CD4-positive, alpha-beta T cell (primary cell): ENCODE data around the gene RAPGEF1. TPM values are rescaled to one million over a fixed set of nuclear protein-coding genes. Genes with fewer than 3 reads are reported as not detected.

Source experiments
- ATAC-seq: fragments of 200-7000 bp; cut with Tn5 transposase; one replicate; pipeline ENCODE4 v1.10.0; 2022; ENCODE audit warnings: mild to moderate bottlenecking; ENCODE audit not compliant: poor library complexity
- CTCF ChIA-PET: fragments of 350-600 bp; sonication (Branson Sonifier 250); formaldehyde crosslinking; loops from one replicate; lab custom pipeline; 2021; ENCODE audit warnings: antibody characterized with exemption, inconsistent platforms; lab: Charles Lee
- POLR2A ChIA-PET: fragments of 350-600 bp; sonication (Branson Sonifier 250); formaldehyde crosslinking; loops from one replicate; lab custom pipeline; 2021; ENCODE audit warnings: antibody characterized with exemption, inconsistent platforms; lab: Charles Lee
- DNase-seq, 14 experiments: peaks; one replicate each; pipeline ENCODE4 v3.0.0-alpha.2; 2013 to 2020; ENCODE audit warnings: mixed read lengths in 2 of 14
- H3K27ac ChIP-seq, 2 donors: one replicate each; pipeline versions ENCODE4 v1.5.1 to v1.7.0; 2013; ENCODE audit warnings: low read length in 2 of 2, low read depth in 1 of 2, mild to moderate bottlenecking in 1 of 2
- H3K27me3 ChIP-seq, 2 experiments: 1 replicate in 1 of 2; 2 replicates in 1 of 2; pipeline versions ENCODE4 v1.6.1 to v1.7.0; 2013; ENCODE audit warnings: low read length in 2 of 2, control low read depth in 1 of 2, mild to moderate bottlenecking in 1 of 2, moderate library complexity in 1 of 2; ENCODE audit not compliant: insufficient read depth in 2 of 2, control insufficient read depth in 1 of 2
- H3K36me3 ChIP-seq: one replicate; pipeline ENCODE4 v1.6.1; 2013; ENCODE audit warnings: low read length, control low read depth; ENCODE audit not compliant: insufficient read depth
- H3K4me1 ChIP-seq: one replicate; pipeline ENCODE4 v1.6.1; 2013; ENCODE audit warnings: low read length, control low read depth; ENCODE audit not compliant: insufficient read depth
- H3K4me3 ChIP-seq: one replicate; pipeline ENCODE4 v1.5.1; 2013; ENCODE audit warnings: mild to moderate bottlenecking, low read length, moderate library complexity
- H3K9me3 ChIP-seq, 2 experiments: 1 replicate in 1 of 2; 2 replicates in 1 of 2; pipeline versions ENCODE4 v1.6.1 to v1.7.0; 2013; ENCODE audit warnings: low read length in 2 of 2, mild to moderate bottlenecking in 2 of 2, control low read depth in 1 of 2, moderate library complexity in 1 of 2; ENCODE audit not compliant: control insufficient read depth in 1 of 2, insufficient read depth in 1 of 2
- H3K27ac Mint-ChIP-seq: one replicate; pipeline ENCODE4 v1.8.0; 2020; ENCODE audit warnings: mixed read lengths
- H3K27me3 Mint-ChIP-seq: one replicate; pipeline ENCODE4 v1.8.0; 2021; ENCODE audit warnings: mixed read lengths
- H3K36me3 Mint-ChIP-seq: one replicate; pipeline ENCODE4 v1.8.0; 2021; ENCODE audit warnings: low read depth, mixed read lengths
- H3K4me1 Mint-ChIP-seq: one replicate; pipeline ENCODE4 v1.8.0; 2021; ENCODE audit warnings: low read depth, mixed read lengths
- H3K4me3 Mint-ChIP-seq: one replicate; pipeline ENCODE4 v1.8.0; 2020; ENCODE audit warnings: mild to moderate bottlenecking, mixed read lengths
- H3K9me3 Mint-ChIP-seq: one replicate; pipeline ENCODE4 v1.8.0; 2020; ENCODE audit warnings: mixed read lengths
- intact Hi-C, 2 experiments: fragments of 100-400 bp; cut with DNase I in 1 of 2; cut with micrococcal nuclease in 1 of 2; formaldehyde crosslinking; loops; one replicate each; pipeline versions ENCODE4 v1.15.1 to v1.9.0; 2023 to 2025; cut with DNase I, micrococcal nuclease
- total RNA-seq, 174 experiments: library from RNA in 2 of 174; stranded (reverse) in 2 of 174; gene quantifications; one replicate each; pipeline ENCODE4 v1.2.3 and lab custom pipeline; 2021 to 2026
- TF ChIP-seq, protein P1 (sequence below): fragments of 200-600 bp; IDR thresholded peaks from one replicate; pipeline ENCODE4 v1.8.0; 2022; ENCODE audit warnings: antibody characterized with exemption, mild to moderate bottlenecking

Gene RAPGEF1
- total RNA-seq, 2 experiments from 2014 or later = 130 to 134 TPM

DNA sequence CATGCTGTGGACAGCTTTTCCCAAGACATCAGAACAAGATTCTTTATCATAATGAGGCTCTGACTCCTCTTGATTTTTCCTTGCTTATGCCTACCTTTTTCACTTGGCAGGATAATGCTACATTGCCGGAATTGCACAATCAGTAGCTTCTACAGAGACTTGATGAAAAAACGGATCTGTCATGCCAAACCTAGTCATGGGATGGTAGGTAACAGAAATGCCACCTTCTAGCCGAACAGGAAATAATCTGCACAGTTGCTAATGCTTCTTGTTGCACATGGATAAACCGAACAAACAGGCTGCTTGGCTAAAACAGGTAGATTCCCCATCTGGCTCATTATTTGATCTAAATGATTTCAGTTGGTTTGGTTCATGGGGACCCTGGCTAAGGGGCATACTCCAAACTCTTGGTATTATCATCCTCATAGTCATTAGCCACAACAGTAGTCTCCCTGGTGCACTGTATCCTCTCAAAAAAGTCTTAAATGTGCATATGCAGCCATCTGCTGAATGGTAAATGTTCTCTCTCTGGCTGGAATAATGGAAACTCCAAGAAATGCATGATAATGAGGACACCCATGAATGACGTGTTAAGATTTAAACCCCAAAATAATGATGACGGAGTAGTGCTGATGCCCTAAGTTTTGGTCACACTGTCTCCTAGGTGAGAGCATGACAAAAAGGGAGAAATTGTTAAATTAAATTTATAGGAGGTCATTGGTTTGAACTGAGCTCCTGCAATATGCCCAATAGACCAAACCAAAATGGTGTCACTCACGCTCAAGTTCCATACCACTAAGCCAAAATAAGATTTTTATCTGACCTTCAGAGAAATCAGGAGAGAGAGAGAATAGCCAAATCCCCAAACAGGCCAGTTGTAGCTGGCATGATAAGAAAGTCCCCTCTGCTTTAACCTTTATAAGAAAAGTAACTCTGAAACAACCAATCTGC is 47.0 kb downstream of the RAPGEF1 start:
- H3K4me3 ChIP-seq = no peak overlapping the region
- H3K4me1 ChIP-seq = peaks cover 55% of the 10 kb centered on the region
- no peaks in the 10 kb centered on the region for H3K36me3 ChIP-seq
- Mint-ChIP-seq H3K4me1 (peaks cover 93% of the 10 kb centered on the region), H3K27me3 (no peaks in the 10 kb centered on the region), H3K27ac (peak overlapping the region; percentile 61), H3K4me3 (no peak overlapping the region), H3K9me3 (no peaks in the 10 kb centered on the region), H3K36me3 (no peaks in the 10 kb centered on the region)
- ChIA-PET POLR2A (interaction anchor here (1.5 to 2.8 kb wide), 2 partner anchors 14 to 43 kb away, joined by 3 to 19 read pairs; no protein-coding TSS in a partner anchor), CTCF (interaction anchor here (1.2 to 1.9 kb wide), 5 partner anchors 11 to 101 kb away, joined by 3 to 8 read pairs (median 5); no protein-coding TSS in a partner anchor)
- DNase-seq = no peak
- H3K27ac ChIP-seq = no peak overlapping the region
- TF ChIP-seq, protein P1, sequence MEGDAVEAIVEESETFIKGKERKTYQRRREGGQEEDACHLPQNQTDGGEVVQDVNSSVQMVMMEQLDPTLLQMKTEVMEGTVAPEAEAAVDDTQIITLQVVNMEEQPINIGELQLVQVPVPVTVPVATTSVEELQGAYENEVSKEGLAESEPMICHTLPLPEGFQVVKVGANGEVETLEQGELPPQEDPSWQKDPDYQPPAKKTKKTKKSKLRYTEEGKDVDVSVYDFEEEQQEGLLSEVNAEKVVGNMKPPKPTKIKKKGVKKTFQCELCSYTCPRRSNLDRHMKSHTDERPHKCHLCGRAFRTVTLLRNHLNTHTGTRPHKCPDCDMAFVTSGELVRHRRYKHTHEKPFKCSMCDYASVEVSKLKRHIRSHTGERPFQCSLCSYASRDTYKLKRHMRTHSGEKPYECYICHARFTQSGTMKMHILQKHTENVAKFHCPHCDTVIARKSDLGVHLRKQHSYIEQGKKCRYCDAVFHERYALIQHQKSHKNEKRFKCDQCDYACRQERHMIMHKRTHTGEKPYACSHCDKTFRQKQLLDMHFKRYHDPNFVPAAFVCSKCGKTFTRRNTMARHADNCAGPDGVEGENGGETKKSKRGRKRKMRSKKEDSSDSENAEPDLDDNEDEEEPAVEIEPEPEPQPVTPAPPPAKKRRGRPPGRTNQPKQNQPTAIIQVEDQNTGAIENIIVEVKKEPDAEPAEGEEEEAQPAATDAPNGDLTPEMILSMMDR = no peak
- intact Hi-C loops = no loop called here
- ATAC-seq = no peak
- no peaks in the 10 kb centered on the region for H3K9me3 ChIP-seq
- no peaks in the 10 kb centered on the region for H3K27me3 ChIP-seq

DNA sequence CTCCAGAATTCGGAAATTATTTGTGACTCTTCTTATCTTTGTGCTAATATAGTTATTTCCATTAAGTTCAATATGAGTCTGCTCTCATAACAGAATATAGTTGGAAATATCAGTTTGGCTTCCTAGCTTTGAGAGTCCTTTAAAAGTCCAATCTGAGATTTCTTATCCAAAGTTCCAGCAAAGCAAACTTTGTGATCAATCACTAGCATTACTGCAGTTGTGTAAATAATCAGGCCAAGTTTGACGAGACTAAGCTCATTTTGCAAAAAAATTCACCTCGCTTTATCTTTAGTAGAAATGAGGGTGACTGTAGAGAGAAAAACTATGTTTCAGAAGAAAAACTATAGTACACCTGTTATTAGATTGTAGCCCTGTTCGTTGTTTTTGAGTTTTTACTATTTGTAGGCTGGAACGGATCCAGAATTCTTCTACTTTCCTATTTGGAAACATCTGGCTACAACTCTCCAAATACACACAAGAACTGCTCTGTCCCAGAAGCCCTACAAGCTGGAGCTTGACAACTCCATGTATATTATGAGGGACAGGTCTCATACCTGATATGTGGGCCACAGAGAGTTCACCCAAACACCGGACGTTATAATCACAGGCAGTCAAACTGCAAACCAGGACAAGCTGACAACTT is 47.8 kb downstream of the RAPGEF1 start:
- ATAC-seq (no peak), DNase-seq (no peak)
- Histone ChIP-seq H3K4me1 (peaks cover 53% of the 10 kb centered on the region), H3K36me3 (no peaks in the 10 kb centered on the region), H3K9me3 (no peaks in the 10 kb centered on the region), H3K27ac (no peak overlapping the region), H3K27me3 (no peaks in the 10 kb centered on the region), H3K4me3 (no peak overlapping the region)
- ChIA-PET CTCF (interaction anchor here (1.2 to 1.9 kb wide), 4 partner anchors 12 to 101 kb away, joined by 3 to 8 read pairs (median 4); no protein-coding TSS in a partner anchor), POLR2A (interaction anchor here (0.7 to 2.8 kb wide), 2 partner anchors 13 to 28 kb away, joined by 4 to 19 read pairs; no protein-coding TSS in a partner anchor)
- H3K27me3 Mint-ChIP-seq = no peaks in the 10 kb centered on the region
- H3K4me1 Mint-ChIP-seq = peaks cover 91% of the 10 kb centered on the region
- TF ChIP-seq, protein P1 = no peak
- H3K27ac Mint-ChIP-seq = peak overlapping the region; percentile 61
- intact Hi-C loops = no loop called here
- H3K9me3 Mint-ChIP-seq = no peaks in the 10 kb centered on the region
- H3K36me3 Mint-ChIP-seq = no peaks in the 10 kb centered on the region
- H3K4me3 Mint-ChIP-seq = no peak overlapping the region

DNA sequence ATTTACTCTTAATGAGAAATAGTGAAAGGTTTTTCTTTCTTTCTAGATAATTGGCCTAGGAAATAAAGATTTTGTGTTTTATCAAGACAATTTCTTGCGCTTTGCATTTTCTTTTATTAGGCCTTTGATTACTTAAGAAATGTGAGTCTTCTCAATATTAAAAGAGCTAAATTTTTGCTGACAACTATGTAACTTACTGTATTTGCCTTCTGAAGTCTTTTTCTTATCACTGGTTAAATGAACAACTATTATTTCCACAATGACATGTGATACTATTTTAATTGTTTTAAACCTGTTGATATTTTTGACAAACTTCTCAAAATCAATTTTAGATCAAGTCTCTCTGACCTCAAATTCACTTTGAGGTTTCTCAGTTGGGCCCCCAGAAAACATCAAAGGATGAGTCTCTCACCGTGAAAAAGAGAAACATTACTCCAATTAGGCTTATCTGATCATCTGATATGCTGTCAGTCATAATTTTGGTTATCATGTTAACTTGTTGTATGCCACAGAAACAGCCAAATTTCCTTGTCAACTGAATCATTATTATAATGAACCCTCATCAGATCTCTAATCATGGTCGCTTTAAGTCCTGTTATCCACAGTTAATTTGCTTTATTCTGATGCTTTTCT is 48.8 kb downstream of the RAPGEF1 start:
- peaks cover 50% of the 10 kb centered on the region for H3K4me1 ChIP-seq
- Mint-ChIP-seq H3K9me3 (no peaks in the 10 kb centered on the region), H3K27ac (peak overlapping the region; percentile 61), H3K27me3 (no peaks in the 10 kb centered on the region), H3K36me3 (no peaks in the 10 kb centered on the region), H3K4me1 (peaks cover 88% of the 10 kb centered on the region), H3K4me3 (peak overlapping the region; percentile 26)
- TF ChIP-seq, protein P1 = no peak
- H3K9me3 ChIP-seq = no peaks in the 10 kb centered on the region
- POLR2A ChIA-PET = interaction anchor here (2.8 kb wide), 1 partner anchor 12 kb away, joined by 19 read pairs; no protein-coding TSS in a partner anchor
- H3K27ac ChIP-seq = peak overlapping the region in 1 of 2 donors; percentile 24
- no peaks in the 10 kb centered on the region for H3K27me3 ChIP-seq
- CTCF ChIA-PET = interaction anchor here (1.6 to 1.9 kb wide), 3 partner anchors 13 to 100 kb away, joined by 3 to 8 read pairs (median 5); no protein-coding TSS in a partner anchor
- H3K36me3 ChIP-seq = no peaks in the 10 kb centered on the region
- intact Hi-C loops = no loop called here
- DNase-seq = peak in 3 of 14 experiments; percentile 59 to 70 (median 60)
- no peak overlapping the region for H3K4me3 ChIP-seq
- peak; percentile 44 for ATAC-seq
